GM21576 (cell line): ENCODE measurements around the gene PKD1L1.
"Not testable (repeated sequence)": the region's sequence is repeated elsewhere in the genome, so short reads cannot be mapped to it uniquely, and the experiment has no call there.

ENCODE experiments used
- ATAC-seq: cut with Tn5 transposase; IDR thresholded peaks from one replicate; pipeline ENCODE4 v1.9.1; 2021; ENCODE audit warnings: mild to moderate bottlenecking, moderate library complexity; ENCODE audit not compliant: unreplicated experiment

The PKD1L1 gene

DNA sequence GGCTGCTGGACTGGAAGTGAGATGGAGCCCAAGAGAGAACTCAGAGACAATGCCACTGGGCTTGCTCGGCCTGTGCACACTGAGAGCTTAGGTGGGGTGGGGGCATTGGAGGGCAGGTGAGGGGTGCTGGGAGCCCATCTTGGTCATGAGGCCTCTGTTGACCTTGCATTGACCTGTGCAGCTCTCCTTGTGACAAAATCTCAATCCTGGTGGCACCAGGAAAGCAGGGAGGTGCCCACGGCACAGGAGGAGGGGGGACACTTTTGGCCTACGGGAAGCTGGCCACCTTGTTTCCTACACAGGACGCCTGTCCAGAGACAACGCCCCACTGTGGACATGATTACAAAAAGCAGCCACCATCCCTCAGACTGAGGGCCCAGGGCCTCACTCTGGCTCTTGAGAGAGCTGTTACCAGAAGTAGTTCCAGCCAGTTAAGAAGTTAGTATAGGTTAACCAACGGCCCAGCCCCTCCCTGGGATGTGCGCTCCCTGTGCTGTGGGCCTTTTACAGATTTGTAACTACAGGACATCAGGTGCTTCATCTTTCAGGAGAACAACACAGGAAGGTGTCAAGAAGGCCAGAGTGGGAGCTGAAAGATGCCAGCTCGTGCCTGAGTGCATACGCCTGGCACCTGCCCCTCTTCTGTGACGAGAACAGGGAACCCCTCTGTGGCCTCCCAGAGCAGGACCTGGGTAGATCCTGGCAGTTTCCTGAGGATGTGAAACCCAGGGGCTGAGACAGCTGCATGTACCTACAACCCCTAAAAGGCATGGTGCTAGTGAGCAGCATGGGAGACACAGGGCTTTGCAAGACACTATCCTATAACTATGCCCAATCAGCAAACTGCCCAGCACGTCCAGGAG, 10.3 kb downstream of the PKD1L1 start:
- ATAC-seq = peak; percentile 53

DNA sequence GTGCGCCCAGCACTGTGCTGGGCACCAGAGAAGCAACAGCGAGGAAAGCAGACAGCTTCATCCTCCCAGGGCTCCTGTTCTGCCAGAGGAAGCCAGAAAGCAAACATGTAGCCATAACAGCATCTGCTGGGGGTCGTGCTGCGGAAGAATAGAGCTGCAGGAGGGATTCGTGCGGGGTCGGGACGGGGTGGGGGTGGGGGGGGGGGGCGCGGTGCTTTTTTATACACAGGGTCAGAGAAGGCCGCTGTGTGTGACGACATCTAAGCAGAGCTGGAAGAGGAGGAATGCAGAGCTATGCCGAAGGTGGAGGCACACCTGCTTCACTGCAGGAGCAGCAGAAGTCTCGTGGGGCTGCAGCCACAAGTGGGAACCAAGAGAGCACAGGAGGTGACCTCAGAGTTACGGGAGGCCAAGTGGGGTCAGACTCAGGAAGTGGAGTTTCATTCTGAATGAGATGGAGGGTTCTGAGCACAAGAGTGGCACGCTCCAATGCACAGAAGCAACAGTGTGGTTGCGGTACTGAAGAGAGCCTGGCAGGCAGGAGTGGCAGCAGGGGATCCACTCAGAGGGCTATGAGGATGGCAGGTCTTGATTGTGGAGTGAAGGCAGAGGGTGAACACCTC, 11.1 kb downstream of the PKD1L1 start:
- peak; percentile 92 for ATAC-seq

DNA sequence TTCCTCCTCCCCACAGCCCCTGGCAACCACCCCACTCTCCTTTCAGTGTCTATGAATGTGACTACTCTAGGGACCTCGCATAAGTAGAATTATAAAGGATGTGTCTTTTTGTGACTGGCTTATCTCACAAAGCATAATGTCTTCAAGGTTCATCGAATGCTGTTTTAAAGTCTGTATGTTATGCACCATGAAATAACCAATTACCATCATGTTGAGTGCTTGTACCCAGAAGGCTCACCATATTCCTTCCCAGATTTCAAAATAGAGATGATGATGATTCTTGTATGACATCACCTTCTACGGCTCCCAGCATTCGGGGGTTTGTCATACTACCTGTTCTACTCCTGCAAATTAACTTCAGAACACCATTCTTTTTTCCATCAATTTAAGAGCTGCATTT, 11.9 kb downstream of the PKD1L1 start:
- no peak for ATAC-seq

DNA sequence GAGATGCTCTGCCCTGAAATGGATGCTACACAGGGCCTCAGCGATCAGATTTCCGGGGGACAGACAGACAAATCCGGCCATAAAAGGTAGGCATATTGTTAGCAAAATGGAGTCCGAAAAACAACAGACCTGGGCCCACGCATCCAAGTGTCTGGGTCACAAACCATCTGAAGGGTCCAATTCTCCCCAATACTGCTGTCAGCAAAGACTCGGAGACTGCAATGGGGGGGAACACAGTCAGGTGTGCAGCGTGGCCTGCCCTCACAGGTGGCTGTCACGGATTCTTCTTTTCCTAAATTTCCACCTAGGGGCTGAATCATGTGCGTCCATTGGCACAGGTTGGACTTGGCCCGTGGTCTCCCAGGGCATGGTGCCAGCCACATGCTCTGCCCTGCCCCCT, 12.9 kb downstream of the PKD1L1 start:
- no peak for ATAC-seq

DNA sequence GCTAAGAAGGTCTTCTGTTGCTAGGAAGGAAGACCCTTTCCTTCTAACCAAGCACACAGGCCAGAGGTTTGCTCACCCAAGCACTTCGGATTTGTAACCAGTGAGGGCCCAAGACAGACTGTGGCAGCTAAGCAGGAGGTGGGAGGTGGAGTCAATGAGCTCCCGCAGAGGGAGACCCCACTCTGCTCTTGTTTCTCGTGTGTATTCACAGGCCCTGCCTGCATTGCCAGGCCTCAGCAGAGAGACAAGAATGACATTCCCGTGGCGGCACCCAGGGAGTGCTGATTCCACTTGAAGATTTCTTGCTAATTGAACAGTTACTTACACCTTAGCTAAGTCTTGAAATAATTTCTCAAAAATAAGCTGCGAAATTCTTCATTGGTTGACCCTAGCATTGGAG, 13.4 kb downstream of the PKD1L1 start:
- ATAC-seq = no peak

DNA sequence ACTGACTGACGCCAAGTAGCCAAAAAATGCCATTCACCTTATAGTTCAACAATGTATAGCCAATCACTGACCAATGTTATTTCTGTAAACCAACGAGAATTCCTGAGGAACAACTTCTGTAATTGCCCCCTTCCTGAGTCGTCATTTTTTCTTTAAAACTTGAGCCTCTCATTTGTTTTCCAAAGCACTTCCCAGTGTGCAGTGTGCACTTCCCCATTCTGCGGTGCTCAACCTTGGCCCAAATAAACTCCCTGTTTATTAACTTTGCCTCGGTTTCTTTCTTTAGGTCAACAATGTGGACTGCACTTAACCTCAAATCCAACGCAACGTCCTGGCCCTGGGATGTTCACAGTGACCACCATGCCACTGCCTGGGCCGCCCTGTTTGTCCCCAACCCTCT, 15.1 kb downstream of the PKD1L1 start:
- no peak for ATAC-seq

DNA sequence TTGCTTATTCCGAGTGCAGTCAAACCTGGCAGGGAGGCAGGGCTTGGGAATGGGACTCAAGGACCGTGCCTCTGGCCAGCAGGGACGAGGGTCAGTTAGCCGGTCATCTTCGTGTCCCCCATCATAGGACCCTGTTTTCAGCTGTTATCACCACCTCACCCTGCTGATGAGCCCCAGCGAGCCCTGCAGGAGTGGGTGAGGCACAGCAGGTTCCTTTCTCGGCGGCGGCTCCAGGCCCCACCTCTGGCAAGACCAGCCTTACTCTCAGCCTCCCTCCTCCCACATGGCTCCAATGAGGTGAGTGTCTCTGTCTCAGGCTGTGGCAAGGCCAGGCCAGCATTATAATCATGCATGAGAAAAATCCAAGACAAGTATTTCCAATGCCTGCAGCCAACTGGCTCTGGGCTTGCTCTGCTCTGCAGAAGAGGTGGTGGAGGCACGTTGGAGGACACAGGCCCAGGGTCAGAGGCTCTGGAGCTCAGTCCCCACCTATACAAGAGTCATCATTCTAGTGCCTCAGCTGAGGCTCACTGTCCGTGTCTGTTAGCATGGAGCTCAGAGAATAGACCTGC, 15.7 kb downstream of the PKD1L1 start:
- no peak for ATAC-seq

DNA sequence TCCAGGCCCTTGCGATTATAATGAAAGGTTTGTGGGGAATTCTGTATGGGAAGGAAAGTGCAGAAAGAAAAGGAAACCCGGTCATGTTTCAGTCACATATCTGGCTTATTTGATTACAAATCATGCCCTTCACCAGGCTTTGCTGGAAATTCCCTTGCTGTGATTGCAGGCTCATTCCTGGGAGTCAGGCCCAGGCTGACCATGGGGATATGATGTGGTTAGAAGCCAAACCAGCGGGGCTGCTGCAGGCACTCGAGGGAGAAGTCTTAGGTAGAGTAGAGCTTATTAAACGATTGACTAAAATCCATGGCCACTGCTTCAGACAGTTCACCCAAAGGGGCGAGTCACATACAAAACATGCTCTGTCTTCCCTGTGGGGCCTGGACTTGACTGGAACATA, 16.2 kb downstream of the PKD1L1 start:
- no peak for ATAC-seq

DNA sequence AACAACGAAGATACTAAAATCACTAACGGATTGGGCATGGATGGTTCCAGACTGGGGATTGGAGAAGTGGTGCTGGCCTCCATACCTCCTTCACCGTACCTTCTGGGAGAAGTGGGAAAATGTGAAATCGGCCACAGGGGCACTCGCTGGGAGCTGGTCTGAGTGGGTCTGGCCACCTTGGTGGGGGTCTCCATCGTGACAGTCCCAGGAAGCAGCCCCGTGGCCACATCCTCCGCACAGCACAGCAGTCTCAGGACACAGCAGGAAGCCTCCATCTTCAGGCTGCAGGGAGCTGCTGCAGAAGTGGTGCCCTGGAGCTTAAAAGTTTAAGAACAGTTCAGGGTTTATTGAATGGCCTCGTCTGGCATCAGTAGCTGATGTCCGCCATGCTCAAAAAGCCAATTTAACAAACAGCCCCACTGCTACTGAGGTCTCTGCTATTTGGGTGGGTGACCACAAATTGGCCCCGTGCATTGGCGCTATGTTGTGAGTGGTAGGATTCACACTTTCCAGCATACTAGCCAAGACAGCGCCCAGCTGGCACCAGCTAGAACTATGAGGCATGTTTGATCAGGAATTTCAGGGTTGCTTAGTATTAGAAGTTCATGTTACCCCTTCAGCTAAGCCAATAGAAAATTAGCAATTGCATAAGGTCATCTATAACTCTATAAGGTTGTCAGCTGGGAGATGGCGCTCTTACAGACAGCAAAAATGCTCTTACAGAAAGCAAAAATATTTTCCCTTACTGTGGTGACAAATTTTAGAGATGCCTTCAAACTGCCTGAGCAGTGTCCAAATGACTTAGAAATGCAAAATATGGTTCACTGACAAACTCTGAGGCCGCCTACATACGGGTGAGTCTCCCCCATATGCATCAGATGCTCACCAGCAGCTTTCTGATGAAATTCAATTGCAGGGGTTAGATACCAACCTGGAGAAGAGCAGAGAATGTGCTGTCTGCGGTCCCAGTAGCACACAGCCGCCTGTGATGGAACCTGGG, 17.0 kb downstream of the PKD1L1 start:
- ATAC-seq = no peak

DNA sequence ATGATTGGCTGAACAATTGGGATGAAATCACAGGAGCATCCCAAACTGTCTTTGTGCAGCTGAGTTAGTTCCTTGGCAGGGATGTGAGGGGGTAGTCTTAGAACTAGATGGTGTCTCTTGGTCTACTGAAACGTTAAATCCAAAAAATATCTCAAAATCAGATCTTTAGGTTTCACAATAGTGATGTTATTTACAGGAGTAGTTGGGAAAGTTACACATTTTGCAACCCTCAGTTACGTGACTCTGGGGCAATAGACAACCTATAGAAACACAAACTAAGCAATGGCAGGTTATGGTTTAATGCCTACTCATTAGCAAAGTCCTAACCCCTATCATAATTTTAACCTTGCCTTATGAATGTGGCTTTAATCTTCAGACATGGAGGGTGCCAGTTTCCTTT, 24.0 kb downstream of the PKD1L1 start:
- ATAC-seq = no peak

DNA sequence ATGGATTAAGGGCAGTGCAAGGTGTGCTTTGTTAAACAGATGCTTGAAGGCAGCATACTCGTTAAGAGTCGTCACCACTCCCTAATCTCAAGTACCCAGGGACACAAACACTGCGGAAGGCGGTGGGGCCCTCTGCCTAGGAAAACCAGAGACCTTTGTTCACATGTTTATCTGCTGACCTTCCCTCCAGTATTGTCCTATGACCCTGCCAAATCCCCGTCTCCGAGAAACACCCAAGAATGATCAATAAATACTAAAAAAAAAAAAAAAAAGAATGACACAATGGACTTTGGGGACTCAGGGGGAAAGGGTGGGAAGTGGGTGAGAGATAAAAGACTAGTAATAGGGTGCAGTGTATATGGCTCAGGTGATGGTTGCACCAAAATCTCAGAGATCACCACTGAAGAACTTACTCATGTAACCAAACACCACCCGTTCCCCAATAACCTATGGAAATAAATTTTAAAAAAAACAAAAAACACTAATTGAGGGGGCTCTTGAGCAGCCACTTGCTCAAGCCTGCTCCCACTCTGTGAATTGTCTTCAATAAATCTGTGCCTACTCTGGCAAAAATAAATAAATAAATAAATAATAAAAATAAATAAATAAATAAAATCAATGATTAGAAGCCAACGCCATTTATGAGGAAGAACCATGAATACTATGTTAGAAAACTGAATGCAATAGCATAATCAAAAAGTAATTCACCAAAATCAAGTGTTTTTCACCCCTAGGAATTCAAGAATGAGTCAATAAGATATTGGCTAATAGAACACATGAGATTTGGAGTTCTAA, 25.0 kb downstream of the PKD1L1 start:
- ATAC-seq = not testable (repeated sequence)

DNA sequence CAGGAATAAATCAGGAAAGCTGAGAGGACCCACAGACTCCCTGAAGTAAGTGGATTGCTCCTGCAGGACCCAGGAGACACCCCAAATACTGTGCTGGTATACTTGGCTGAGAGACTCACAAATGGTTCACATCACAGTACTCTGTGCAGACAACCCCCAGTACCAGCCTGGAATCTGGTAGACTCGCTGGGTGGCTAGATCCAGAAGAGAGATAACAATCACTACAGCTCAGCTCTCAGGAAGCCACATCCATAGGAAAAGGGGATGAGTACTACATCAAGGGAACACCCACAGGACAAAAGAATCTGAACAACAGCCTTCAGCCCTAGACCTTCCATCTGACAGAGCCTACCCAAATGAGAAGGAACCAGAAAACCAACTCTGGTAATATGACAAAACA, 31.8 kb downstream of the PKD1L1 start:
- ATAC-seq = not testable (repeated sequence)

DNA sequence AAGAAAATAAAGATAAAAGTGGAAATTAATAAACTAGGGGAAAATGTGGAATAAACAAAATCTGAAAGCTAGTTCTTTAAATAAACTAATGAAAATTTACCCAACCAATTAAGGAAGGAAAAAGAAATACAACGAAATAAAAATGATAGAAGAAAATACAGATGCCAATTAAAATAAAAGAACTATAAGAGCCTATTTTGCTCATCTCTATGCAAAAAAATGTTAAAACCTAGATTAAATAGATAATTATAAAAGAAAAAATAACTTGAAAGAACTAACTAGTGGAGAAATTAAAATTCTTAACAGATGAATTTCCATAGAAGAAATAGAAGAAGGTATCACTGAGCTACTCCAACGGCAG, 32.7 kb downstream of the PKD1L1 start:
- no peak for ATAC-seq

DNA sequence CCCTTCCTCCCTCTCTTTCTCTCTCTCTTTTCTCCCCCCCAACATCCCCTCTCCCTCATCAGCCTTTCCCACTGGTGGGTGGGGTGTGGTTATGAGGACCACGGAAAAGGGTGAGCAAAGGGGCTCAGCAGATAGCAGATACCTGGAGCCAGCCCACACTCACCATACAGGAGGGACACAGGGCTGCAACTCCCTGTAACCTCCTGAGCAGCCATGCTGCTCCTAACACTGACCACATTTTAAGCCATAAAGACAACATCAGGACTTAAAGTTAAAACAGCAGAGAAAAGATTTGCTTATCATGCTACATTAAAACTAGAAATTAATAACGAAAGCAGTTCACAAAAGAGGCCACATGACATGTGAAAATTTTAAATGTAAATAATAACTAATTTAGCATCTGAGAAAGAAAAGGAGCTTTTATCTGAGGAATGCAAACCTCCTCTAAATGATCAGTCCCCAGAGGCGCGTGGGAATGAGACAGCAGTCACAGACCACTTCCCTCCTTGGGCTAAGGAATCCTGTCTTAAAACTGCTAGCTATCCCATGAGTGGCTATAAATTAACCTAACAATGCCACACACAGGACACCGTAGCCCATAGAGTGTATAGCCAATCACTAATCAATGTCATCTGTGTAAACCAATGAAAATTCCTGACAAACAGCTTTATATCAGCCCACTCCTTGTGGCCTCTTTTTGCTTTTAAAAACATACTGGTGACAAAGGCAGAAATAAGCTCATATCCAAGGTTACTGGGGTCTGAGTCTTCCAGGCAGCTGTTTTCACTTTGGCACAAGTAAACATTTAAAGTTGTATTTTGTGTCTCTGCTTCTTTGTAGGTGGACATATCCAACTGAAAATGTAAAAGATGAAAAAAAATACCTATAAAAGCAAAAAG, 33.3 kb downstream of the PKD1L1 start:
- no peak for ATAC-seq

DNA sequence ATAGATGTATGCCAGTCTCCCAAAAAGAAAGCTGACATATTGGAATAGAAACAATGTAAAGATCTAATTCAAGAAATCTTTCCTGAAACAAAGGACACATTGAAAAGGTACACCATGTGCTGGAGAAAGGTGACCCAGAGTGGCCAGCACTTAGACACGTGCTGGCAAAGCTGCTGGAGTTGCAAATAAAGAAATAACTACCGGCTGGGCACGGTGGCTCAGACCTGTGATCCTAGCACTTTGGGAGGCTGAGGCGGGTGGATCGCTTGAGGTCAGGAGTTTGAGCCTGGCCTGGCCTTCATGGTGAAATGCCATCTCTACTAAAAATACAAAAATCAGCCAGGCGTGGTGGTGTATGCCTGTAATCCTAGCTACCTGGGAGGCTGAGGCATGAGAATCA, 35.9 kb downstream of the PKD1L1 start:
- ATAC-seq = no peak

DNA sequence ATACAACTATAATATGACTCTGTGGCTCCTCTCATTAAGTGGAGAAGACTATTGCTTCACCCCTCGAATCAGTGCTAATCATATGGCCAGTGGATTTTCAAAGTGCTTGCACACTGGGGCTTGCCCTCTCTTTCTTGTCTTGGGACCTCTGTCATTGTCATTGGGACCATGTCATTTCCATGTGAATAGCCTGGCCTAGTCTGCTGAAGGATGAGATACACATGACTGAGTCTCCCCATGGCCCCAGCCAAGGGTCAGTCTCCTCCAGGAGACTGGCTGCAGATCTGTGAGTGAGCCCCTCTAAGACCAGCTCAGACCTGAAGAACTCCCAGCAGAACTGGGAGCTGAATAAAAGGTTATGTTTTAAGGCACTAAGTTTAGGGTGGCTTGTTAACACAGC, 39.5 kb downstream of the PKD1L1 start:
- ATAC-seq = no peak

DNA sequence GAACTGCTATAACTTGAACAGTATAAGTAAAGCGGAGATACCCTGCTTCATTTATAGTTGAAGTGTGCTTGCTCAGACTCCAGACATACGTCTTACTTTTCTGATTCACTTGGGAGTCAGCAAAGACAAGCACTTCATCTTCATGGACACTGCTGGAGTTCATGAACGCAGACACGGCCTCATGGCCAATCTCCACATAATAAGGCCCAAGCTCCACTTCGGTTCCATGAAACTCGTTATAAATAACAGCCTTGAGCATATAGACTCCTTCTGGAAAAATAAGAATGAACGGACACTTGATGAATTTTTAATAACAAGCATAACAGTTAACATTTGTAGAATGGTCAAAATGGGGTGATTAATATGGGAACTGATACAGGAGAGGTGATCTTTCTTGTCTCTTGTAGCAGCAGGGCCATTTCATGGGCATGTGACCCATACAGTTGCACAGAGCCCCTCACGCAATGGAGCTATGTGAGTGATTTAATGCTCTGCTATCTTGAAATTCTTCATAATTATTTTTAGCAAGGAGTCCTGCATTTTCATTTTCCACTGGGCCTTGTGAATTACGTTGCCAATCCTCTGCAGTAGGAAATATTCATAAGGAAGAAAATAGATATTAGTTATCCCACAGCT, 40.2 kb downstream of the PKD1L1 start:
- ATAC-seq = no peak

DNA sequence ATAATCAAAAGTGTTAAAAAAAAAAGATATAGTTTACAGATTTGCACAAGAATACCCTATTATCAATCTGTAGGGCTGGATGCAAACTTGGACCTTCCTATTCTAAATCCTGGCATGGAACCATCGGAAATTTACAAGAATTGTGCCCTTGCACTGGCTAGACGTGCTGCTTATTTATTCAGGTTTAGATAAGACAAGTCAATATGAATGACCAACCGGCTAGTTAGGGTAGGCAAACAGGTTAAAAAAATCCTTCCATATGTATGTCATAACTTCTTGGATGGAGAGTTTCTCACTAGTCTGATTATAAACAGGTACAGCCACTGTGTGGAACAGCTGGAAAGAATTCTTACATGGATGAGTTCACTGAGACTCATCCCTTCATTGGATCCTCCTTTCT, 41.4 kb downstream of the PKD1L1 start:
- no peak for ATAC-seq
